Coronary artery (tissue), 2 donors: ENCODE results near the gene ACTL9.

Source experiments
- DNase-seq: peaks from one replicate; pipeline ENCODE4 v3.0.0-alpha.2; 2017; ENCODE audit warnings: low spot score
- H3K27ac ChIP-seq, 2 donors: fragments of 200-600 bp; sonication (generic); one replicate each; pipeline ENCODE4 v1.5.1; 2016 to 2019
- H3K4me3 ChIP-seq: fragments of 200-600 bp; sonication (generic); 2 replicates; pipeline ENCODE4 v1.5.1; 2016; ENCODE audit warnings: mild to moderate bottlenecking, moderate library complexity
- CTCF ChIP-seq: fragments of 200-600 bp; sonication (generic); IDR thresholded peaks from one replicate; pipeline ENCODE4 v1.5.1; 2019; ENCODE audit warnings: antibody characterized with exemption

Gene ACTL9

GRCh38 chr19:8662263-8662662, 36.3 kb downstream of the ACTL9 start:
- Histone ChIP-seq H3K27ac (no peak overlapping the region), H3K4me3 (no peak overlapping the region)
- no peak for DNase-seq
- no peak for TF ChIP-seq CTCF

- DNase-seq = no peak
These were observed 38.7 kb downstream of the ACTL9 start for GRCh38 chr19:8659905-8660304.

GRCh38 chr19:8657869-8658268, 40.7 kb downstream of the ACTL9 start:
- TF ChIP-seq CTCF = no peak
- Histone ChIP-seq H3K4me3 (no peak overlapping the region), H3K27ac (no peak overlapping the region)
- DNase-seq = no peak

More at GRCh38 chr19:8659905-8660304, 38.7 kb downstream of the ACTL9 start:
- no peak overlapping the region for H3K4me3 ChIP-seq
- no peak overlapping the region for H3K27ac ChIP-seq
- TF ChIP-seq CTCF = no peak

- no peak for DNase-seq
- H3K4me3 ChIP-seq = no peak overlapping the region
- no peak overlapping the region for H3K27ac ChIP-seq
- TF ChIP-seq CTCF = no peak
These were observed 43.3 kb downstream of the ACTL9 start for GRCh38 chr19:8655340-8655709.

GRCh38 chr19:8654591-8655339, 43.8 kb downstream of the ACTL9 start:
- H3K4me3 ChIP-seq = peak overlapping the region; percentile 57
- TF ChIP-seq CTCF = peak; percentile 100
- DNase-seq = no peak
- H3K27ac ChIP-seq = no peak overlapping the region

- Histone ChIP-seq H3K27ac (no peak overlapping the region), H3K4me3 (no peak overlapping the region)
- no peak for DNase-seq
- no peak for TF ChIP-seq CTCF
These were observed 50.4 kb downstream of the ACTL9 start for GRCh38 chr19:8648240-8648639.
